NK-92 treated with Interleukin-12 subunit alpha and Interleukin-12 subunit beta, amount 100 ng/mL, for 24 hours (cell line): ENCODE measurements around the gene BRI3BP.
A peak's percentile ranks its signal among the peaks of the same experiment; 100 is the strongest.

ENCODE experiments used
- DNase-seq: peaks from one replicate; lab custom pipeline; 2025; lab: John Stamatoyannopoulos, UW

The BRI3BP gene, protein sequence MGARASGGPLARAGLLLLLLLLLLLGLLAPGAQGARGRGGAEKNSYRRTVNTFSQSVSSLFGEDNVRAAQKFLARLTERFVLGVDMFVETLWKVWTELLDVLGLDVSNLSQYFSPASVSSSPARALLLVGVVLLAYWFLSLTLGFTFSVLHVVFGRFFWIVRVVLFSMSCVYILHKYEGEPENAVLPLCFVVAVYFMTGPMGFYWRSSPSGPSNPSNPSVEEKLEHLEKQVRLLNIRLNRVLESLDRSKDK

DNA sequence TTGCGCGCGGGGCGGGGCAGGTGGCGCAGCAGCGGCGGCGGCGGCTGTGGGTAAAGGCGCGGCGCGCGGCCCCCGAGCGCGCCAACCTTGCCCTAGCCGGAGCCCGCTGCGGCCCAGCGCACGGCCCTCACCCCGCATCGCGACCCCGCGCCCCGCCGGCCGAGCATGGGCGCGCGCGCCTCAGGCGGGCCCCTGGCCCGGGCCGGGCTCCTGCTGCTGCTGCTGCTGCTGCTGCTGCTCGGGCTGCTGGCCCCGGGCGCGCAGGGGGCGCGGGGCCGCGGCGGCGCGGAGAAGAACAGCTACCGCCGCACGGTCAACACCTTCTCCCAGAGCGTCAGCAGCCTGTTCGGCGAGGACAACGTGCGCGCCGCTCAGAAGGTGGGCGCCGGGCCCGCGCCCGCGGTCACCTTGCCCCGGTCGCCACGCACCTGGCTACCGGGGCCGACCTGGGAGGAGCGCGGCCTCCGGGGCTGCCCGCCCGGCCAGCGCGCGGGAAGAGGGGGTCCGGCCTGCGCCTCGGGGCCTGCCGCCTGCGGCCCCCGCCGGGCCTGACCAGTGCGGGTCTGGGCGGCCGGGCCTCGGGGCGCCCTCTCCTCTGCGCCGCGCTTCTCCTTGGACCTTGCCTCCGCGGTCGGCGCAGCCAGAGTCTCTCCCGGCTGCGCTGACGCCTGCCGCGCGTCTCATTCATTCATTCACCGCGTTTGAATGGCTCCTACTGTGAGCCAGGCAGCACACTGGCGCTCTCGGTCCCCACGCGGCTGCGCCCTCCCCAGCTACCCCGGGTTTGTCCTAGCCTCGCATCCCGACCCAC lies at the start of gene BRI3BP:
TSS of gene BRI3BP (plus strand) at position 20 of the 811 bp plus-strand sequence. CDS start at position 166, 146 bp downstream.
- peak; percentile 10 for DNase-seq

DNA sequence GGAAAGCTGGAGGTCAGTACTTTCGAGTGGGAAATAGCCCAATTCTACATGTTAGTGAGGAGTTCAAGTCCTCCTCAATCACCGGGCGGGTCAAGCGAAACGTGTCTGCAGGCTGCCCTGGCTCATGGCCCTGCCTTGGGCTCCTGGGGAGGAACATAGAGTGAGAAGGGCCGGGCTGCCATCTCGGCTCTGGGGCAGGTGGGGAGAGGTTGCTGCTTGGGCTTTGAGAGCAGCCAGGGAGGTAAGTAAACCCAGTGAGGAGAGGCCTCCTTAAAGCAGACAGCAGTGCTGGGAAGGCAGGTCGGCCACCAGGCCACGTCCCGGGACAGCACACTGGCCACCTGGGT lies 47.0 kb upstream of the BRI3BP start:
- DNase-seq = no peak

DNA sequence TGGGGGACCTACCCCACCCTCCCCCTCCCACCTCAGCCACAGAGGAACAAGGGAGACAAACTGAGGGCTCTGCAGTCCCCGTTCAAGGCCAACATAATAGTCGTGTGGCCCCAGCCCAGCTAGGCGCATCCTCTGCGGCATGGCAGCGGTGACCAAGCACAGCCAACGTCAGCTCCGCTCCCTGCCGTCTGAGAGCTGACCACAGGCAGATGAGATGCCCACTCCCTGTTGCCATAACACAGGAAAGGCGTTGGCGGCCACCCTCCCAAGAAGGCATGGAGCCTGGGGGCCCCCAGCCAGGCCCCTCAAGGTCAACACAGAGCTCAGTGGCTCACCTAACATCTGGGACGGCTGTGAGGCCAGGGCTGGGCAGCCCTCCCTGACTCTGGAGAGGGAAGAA lies 46.4 kb upstream of the BRI3BP start:
- DNase-seq = no peak

DNA sequence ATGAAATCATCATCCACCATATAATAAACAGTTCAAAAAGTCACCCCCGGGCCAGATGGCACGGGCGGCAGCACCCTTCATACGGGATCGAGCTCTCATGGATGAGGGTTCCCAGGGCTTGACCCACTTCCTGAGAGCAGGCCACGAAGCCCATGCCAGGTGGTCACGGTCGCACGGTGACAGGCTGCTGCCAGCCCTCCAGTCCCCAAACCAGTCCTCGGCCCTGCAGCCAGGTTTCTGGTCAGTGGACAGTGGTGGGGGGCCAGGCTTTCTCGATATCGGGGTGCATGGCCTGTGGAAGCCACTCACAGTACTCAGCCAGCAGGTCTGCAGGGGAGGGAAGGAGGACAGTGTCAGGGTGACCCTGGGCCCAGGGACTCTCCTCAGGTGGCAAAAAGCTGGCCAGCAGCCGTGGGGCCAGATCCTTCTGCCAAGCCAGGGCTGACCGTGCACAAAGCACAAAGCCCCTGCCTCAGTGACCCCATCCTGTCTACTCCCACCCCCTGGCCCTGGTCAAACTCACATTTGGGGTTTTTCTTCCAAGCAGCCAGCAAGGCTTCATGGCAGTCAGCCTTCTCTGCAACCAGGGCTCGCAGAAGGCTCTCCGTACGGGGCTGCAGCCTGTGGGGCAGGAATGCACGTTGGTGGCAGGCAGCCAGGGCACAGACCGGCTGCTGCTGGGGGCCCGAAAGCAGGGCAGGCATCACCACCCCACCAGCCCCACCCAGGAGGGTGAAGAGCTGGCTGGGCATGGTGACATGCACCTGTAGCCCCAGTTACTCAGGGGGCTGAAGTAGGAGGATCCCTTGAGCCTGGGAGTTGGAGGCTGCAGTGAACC lies 45.7 kb upstream of the BRI3BP start:
- no peak for DNase-seq

DNA sequence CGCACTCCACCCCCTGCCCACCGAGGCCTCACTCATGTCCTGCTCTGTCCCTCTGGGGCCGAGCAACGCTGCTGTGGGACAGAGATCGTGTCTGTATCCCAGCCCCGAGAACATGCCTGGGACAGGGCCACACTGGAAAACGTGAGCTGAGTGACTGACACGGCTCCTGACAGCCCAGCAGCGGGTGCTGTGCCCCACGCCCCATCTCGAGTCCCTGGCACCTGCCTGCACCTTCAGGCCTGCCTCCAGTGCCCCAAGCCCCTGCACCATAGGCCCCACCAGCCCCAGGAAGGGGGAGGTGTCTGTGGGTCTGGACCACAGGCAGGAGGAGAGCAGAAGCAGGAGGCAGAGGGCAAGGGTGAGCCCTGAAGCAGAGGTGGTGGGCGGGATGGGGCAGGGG lies 44.4 kb upstream of the BRI3BP start:
- no peak for DNase-seq

DNA sequence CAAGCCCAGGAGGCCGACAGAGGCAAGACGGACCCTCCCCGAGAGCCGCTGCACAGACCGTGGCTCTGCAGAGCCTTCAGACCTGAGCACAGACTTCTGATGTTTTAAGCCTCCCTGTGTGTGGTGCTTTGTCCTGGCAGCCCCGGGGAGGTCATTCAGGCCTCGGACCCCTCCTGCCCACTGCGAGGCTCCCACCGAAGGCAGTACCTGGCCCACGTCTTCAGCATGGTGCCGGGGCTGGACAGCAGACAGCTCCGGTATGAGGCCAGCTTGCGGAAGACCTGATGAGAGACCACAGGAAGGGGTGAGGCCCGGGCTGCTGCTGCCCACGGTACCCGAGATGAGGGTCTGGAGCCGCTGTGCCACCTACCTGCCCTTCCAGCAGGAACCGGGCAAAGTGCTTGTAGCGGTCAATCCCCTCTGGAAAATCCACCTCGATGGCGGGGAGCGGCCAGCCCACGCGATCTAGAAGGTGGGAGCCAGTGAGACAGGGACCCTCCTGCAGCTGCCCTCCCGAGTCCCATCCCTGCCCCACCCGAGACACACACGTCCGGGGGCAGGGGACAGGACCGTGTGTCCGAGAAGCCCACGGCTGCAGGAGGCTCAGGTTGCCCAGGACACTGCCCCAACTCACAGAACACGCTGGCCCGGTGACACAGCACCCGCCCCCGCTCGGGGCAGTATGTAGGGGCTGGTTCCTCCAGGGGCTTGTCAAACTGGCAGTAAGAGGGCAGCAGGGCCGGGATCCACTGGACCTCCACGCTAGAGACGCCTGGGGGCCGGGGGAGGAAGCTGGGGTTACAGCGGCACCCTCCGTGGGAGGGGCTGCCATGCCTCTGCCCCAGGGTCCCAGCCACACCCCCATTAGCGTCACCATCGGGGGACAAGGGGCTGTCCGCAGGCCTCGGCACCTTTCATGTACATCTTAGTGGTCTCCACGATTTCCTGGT lies 43.4 kb upstream of the BRI3BP start:
- DNase-seq = no peak

DNA sequence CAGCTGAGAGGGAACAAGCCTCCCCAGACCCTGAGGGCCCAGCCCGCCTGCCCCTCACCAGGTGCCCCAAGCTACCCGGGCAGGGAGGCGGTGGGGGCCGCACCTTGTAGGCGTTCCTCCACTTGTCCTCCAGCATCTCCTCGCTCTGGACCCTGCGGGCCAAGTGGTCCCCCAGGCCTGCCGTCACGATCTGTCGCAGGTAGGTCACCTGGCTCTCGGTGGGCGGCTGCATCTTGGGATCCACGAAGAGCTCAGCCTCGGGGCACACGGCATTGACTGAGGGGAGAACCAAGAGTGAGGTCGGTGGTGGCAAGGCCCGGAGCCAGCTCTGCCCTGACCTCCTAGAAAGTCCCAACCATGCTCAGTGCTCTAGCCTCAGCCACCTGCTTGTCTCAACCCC lies 41.1 kb upstream of the BRI3BP start:
- DNase-seq = no peak

DNA sequence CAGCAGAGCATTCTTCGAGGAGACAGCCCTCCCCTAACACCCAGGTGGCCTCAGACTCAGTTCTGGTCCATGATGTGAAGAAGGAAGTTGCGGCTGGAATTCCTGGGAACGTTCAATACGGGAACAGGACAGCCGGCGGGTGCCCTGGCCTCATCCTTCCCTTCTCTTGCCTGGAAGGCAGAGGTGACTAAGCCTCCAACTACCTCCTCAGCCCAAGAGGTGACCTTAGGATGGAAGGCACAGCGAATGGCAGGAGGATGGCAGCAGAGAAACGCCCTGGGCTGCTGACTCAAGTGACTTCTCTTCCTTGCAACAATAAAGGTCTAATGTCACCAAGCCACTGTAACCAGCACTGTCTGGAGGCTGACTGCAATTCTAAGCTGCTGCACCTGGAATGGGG lies 40.6 kb upstream of the BRI3BP start:
- DNase-seq = no peak

DNA sequence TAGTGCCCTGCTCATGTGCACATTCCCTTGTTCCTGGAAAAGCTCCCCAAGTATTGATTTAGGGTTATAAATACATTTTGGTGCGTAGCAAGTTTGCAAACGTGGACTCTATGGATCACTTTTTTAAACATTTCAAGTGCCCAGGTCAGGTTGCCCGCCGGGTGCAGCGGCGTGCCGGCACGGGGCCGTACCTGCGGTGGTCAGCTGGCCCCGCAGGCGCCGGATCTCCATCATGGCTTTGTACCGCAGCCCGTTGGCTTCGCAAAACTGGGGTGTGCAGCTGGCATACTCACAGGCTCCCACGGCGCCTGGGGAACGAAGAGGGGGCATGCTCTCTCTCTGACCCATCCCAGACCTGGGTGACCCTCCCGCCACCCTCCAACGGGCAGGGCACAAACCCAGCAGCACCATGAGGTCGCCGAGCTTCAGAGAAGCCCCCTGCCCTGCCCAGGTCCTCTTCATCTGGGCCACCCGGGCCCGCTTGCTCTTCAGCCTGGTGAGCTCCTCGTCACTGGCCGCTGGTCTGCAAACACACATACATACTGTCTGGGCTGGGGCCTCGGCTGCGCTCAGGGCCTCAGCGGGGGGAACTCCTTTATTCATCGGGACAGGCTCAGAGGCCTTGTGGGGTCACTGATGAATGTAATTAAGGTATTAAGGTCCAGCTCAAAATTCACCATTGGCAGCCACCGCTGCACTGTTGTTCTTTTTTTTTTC lies 39.6 kb upstream of the BRI3BP start:
- DNase-seq = no peak

DNA sequence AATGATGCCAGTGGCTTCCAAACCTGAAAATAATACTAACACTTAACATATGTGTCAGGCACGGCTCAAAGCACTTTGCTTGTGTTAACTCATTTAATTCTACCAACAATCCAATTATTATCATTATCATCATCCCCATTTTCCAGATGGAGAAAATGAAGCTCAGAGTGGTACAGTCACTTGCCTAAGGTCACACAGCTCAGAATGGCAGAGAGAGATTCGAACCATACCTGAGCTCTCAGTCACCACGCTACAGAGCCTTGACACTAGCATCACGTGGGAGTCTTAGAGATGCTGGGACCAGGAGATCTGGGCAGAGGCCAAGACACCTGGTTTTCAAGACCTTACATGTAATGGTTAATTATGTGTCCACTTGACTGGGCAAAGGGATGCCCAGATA lies 38.7 kb upstream of the BRI3BP start:
- DNase-seq = no peak

DNA sequence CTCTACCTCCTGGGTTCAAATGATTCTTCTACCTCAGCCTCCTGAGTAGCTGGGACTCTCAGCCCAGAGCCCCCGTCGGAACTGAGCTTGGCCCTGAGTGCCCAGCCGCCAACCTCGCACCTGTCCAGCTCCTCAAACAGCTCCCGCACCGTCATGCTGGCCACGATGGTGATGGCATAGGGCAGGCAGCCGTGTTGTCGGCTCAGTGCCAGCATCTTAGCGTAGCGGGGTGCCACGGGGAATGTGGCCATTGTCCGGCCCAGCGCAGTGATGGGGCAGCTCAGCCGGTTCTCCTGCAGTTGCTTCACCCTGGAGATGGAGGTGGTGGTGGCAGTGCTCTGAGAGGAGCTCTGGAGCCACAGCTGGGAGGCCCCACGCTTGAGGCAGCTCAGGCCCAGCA lies 36.9 kb upstream of the BRI3BP start:
- DNase-seq = no peak

DNA sequence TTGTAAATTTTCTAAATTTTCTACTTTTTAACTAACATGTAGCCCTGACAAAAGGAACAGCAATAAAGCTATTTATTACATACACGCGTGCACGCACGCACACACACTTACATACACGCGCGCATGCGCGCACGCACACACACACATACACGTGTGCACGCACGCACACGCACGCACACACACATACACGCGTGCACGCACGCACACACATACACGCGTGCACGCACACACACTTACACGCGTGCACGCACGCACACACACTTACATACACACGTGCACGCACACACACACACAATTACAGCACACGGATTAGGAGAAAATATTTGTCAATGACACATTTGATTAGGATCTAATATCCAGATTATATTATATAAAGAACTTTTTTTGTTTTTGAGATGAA lies 32.4 kb upstream of the BRI3BP start:
- no peak for DNase-seq

DNA sequence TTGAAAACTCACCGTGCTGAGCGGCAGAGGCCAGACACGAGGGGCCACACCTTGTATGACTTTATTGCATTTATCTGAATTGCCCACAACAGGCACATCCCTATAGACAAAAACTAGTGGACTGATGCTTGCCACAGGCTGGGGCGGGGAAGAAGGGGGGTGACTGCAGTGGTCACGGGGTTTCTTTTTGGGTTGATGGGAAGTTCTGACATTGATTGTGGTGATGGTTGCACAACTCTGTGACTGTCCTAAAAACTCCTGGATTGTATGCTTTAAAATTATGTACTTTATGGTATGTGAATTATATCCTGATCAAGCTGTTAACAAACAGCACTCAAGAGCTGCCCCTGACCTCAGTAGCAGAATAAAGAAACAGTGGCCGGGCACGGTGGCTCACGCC lies 30.2 kb upstream of the BRI3BP start:
- DNase-seq = no peak

DNA sequence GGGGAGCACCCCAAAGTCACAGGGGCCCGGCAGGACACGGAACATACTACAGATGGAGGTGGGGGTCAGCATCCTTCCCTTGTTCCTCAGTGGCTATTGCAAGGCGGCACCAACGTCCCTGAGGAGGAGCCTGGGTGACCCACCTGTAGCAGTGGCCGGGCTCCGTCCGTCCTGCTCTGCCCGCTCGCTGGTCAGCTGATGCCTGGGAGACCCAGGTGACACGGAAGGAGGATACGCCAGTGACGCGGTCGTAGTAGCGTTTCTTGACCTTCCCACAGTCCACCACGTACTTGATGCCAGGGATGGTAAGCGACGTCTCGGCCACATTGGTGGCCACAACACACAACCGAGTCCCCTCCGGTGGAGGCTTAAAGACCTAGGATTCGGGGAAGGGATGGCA lies 29.2 kb upstream of the BRI3BP start:
- no peak for DNase-seq

DNA sequence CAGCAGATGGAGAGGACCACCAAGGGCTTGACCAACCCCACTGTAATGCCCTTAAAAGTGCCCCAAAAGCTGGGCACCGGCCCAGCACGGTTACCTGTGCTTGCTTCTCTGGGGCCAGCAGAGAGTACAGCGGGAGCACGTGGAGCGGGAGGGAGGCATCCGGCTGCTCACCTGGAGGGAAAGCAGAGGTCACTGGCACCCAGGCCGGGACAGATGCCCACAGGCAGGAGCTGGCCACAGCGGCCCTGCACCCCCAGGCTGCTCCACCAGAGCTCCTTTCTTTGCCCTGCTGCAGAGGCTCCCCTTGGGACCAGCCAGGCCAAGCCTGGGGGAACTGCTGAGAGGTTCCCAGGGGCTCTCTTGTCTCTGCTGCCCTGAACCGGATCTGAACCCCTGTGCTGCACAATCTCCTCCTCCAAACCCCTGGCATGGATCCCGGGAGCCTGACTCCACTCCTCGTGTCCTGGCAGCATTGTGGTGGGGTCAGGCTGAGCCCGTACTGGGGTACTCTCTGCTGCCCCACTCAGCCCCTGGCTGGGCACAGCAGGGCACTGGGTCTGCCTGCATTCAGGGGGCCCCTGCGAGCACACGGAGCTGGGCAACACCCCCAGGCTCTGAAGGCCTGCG lies 28.5 kb upstream of the BRI3BP start:
- DNase-seq = no peak

DNA sequence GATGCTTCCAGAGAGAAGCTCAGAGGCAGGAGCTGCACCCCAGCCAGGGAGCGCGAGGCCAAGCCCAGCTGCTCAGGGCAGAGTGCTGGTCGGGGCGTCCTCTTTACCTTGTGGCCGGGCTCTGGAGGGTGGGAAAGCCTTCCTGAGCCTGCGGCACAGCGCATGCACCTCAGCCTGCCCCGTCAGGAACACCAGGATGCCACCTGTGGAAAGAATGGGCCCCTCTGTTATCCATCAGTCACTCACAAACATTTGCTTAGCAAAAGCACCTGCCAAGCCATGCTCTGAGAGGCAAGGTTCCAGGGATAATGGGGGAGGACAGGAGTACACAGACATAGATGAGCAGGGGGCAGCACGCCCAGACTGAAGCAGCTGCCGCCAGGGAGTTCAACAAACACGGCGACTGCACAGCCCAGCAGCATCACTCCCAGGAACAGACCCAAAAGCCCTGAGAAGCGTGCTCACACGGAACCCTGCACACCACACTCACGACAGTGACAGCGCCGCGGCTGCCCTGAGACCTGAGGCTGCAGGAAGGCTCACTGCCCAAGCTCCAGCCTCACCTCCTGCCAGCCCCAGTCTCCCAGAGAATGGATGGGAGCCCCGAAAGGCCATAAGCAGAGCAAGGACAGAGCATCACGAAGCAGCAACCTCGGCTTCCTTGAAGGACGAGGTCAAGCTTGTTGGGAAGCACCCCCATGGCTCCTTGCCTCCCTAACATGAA lies 26.3 kb upstream of the BRI3BP start:
- DNase-seq = no peak

DNA sequence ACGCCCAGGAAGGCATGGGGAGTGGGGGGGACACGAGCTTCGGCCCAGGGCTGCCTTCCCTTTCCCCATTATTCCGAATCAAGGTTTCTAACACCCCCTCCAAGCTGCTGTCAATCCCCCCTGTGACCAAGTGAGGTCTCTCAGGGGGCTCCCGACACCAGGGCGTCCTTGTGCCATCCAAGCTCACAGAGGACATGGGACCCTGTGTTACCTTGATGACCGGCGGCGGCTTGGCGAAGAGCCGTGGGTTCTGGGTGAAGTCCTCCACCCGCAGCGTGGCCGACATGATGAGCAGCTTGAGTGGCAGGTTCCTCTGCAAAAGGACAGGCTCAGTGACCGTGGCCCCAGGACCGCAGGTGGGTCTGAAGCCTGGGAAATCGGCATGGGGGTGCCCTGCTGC lies 24.8 kb upstream of the BRI3BP start:
- no peak for DNase-seq

DNA sequence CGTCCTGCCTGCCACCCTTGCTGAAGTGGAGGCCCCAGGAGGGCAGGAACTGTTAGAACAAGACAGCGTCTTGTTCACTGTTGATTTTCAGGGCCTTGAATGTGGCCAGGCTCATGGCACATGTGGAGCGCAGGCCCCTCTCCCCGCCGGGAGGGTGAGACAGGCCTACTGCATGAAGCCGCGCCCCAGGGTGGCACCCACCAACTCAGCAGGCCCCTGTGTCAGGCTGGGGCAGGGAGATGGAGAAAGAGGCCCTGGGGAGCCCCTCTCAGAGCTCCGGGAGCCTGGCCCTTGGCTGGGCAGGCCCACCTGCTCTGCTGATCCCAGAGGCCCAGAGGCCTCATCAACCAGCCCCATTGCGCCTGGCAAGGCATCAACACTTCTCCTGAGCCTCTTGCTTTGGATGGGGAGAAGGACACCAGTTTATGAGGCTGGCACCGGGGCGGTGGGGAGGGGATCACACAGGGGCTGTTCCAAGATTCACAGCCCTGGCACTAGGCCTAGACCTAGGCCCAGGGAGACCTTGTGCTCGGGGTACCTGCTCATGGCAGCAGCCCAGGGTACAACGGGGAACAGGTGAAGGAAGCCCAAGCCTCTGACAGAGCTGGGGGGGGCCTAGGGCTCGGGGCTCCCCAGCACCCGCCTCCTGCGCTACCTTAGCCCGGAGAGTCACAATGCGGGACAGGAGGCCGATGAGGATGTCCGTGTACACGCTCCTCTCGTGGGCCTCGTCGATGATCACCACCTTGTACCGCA lies 22.6 kb upstream of the BRI3BP start:
- no peak for DNase-seq

DNA sequence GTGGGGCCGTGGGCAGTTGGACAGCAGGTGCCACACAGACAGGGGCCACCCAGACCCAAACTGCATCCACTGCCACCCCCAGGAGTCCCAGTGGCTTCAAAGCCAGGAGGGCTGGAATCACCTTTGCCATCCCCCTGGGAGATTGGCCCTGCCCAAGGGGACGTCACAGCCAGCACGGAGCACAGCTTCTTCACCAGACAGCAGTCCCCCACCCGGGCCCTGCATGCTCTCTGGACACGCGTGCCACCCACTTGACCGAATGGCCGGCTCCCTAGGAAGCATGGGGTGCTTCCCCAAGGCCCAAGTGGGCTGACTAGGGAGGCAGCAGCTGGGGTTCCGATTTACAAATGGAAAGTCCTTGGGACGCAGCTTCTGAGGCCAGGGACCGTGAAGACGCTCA lies 21.8 kb upstream of the BRI3BP start:
- DNase-seq = no peak
